Measurements from ENCODE around the gene POLR1G.

GRCh38 chr19:45400192-45400591 lies 6.3 kb upstream of the POLR1G start:
- TF ChIP-seq ZFP30 (CRISPR knock-in tag; IDR thresholded peaks at IDR 0.05) (no peak), ZFP3 (CRISPR knock-in tag; IDR thresholded peaks at IDR 0.05) (no peak), ISL1 (CRISPR knock-in tag; IDR thresholded peaks at IDR 0.05) (no peak), PPARA (CRISPR knock-in tag; IDR thresholded peaks at IDR 0.05; ENCODE audit: borderline replicate concordance) (no peak)
- TF ChIP-seq, protein P1, sequence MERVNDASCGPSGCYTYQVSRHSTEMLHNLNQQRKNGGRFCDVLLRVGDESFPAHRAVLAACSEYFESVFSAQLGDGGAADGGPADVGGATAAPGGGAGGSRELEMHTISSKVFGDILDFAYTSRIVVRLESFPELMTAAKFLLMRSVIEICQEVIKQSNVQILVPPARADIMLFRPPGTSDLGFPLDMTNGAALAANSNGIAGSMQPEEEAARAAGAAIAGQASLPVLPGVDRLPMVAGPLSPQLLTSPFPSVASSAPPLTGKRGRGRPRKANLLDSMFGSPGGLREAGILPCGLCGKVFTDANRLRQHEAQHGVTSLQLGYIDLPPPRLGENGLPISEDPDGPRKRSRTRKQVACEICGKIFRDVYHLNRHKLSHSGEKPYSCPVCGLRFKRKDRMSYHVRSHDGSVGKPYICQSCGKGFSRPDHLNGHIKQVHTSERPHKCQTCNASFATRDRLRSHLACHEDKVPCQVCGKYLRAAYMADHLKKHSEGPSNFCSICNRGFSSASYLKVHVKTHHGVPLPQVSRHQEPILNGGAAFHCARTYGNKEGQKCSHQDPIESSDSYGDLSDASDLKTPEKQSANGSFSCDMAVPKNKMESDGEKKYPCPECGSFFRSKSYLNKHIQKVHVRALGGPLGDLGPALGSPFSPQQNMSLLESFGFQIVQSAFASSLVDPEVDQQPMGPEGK (CRISPR knock-in tag; IDR thresholded peaks at IDR 0.05; ENCODE audit: borderline replicate concordance), result no peak

All from SK-N-SH treated with all-trans-retinoic acid at 6 μM for 48 hours (cell line).